ENCODE data around the gene SND1. TPM values are rescaled to one million over a fixed set of nuclear protein-coding genes. Genes with fewer than 3 reads are reported as not detected.
"Not testable (repeated sequence)": the region's sequence is repeated elsewhere in the genome, so short reads cannot be mapped to it uniquely, and the experiment has no call there.

SND1 gene
- total RNA-seq, 1 donor from 2014 or later, result 139 TPM

DNA sequence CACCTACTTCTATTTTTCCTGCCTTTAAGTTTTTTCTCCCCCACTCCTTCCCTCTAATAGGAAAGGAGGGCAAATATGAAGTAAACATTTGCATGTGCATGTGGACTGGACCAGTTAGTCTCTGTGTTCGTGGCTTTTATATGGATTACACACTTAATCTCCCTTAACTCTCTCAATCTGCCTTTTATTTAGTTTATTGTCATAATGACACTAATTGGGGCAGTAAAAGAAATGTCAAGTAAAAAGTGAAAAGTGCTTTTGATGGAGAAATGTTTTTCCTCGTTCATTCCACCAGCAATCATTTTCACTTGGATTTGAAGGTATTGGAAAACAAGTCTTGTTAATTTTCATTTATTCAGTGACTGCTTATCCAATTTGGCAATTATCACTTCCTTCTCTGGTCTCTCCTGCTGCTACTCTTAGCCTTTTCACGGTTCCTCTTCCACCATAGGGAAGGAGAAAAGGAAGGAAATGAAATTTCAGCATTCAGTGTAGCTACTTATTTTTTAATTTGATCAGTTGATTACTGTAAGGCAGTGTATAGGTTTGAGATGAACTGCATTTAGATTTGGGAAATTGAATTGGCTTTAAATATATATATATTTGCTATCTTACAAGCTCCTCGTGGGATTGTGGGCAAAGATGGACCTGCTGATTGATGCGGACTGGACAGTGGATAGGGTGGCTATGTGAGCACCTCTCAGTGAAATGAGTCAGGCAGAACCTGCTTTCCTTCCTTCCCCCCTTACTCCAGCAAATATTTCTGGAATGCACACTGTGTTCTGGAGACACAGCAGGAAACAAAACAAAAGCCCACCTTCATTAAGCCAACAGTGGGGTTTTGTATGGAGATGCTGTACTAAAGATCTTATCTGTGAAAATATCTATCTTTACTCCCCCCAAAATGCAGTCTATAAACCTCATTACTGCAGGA lies 301.7 kb downstream of the SND1 start:
- DNase-seq (ENCODE audit: low read depth in 2 of 2), result peak; percentile 3 to 40

DNA sequence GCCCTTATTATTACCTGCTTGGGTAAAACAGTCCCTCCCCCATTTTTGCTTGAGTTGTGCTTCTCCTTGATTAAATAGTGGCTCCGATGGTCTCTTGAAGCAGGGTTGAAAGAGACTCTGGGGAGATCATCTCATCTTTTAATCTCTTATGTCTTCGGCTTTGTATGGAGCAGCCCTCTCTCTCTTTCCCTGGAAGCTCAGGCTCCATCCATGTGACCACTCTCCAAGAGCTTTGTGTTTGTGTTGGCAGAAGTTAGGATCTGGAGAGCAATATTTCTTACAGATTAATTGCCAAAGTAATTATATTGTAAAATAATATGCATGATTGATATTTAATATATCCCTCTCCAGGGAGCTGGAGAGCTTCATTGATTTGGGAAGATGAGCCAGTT lies 302.4 kb downstream of the SND1 start:
- no peak for DNase-seq (ENCODE audit: low read depth in 2 of 2)

DNA sequence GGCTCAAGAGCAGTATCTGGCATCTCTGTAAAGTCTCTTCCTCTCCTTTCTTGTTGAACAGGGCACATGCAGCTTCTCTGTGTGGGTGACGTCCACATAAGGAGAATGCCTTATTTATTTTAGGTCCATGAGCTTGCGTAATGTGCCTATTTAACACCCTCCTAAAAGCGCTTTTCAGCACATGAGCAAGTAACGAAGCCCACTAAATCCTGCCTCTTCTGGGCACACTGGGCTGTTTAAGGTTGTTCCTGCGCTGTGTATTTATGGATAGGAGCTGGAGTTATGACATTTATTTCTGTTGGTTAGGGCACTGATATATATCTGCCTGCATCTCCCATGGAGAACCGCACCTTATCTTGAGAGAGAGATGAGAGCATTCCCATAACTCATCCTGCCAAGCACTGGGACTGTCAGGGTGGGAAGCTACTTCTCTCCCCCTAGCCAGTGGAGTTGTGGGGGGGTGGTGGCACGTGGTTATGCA lies 303.1 kb downstream of the SND1 start:
- no peak for DNase-seq (ENCODE audit: low read depth in 2 of 2)

GRCh38 chr7:127957886-127958285 lies 305.9 kb downstream of the SND1 start:
- DNase-seq (ENCODE audit: low read depth in 2 of 2), result no peak

GRCh38 chr7:127959770-127960169 lies 307.8 kb downstream of the SND1 start:
- DNase-seq (ENCODE audit: low read depth in 2 of 2), result no peak

DNA sequence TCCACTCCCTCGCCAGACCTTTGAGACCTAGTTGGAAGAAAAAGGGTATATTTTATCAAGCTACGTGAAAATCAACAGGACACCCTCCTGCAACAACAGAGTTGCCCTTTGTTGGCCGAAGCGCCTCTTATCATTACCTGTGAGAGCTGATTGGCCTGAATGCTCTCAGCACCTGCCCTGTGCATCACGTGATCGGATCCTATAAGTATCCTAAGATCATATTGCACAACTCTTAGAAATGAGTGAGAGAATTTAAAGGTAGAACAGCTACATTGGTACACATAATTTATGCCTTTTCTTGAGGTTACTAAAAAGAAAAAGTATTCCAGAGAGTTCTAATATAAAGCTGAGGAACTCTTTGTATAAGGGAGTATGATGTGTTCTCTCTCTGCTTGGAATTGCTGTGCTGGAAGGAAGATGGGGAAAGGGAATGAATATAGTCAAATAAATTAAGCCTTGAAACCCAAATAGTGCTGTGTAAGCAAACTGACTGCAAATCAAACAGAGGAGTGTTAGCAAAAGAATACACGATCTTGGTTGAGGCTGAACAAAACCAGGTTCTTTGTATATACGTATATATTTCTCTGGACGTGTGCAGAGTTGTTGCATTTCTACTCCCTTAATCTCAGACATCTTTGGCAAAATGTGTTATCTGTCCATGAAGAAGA lies 309.9 kb downstream of the SND1 start:
- no peak for DNase-seq (ENCODE audit: low read depth in 2 of 2)

DNA sequence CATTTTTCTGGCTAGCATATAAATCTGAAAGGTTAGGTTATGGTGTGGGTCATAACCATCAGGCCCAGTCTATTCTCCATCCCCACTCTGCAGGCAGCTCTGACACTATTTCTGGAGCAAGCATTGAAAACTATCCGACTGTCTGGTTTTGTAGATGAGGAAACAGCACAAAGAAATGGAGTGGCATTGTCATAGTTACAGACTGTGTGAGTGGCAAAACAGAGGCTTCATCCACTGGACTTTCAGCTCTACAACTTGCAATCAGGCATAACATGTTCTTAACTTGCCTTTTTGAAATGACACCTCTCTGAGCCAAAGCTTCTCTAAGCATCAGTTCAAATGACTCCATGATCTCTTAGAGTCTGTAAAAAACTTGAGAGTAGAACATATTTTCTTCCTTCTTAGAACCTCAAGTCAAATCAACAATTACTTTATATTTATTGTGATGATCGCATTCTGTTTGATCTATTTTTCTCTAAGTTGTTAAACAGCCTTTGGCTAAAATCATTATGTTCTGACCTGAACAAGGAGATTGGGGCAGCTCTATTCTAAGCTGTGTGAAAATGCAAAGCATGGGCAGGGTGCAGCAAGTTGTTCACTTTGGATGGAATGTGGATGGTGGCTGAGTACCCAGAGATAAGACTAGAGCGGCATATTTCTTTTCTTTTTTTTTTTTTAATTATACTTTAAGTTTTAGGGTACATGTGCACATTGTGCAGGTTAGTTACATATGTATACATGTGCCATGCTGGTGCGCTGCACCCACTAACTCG lies 310.8 kb downstream of the SND1 start:
- no peak for DNase-seq (ENCODE audit: low read depth in 2 of 2)

DNA sequence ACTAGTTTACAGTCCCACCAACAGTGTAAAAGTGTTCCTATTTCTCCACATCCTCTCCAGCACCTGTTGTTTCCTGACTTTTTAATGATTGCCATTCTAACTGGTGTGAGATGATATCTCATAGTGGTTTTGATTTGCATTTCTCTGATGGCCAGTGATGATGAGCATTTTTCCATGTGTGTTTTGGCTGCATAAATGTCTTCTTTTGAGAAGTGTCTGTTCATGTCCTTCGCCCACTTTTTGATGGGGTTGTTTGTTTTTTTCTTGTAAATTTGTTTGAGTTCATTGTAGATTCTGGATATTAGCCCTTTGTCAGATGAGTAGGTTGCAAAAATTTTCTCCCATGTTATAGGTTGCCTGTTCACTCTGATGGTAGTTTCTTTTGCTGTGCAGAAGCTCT lies 311.9 kb downstream of the SND1 start:
- DNase-seq (ENCODE audit: low read depth in 2 of 2), result not testable (repeated sequence)

DNA sequence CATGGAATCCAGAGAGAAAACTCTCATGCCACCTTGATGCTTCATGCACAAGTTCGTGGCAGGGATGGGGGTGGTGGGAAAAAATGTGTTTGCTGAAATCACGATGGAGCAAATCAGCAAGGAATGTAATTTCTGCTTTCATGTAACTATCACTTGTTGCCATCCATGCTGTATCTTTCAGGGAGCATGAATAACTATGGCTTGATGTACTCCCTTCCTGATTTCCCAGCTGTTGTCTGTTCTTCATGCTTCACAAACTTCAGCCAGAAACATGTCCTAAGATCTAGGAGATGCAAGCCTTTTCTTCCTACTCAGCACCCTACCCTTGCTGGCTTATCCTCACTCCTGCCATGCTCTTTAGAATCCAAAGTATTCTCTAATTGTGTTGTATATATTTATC lies 315.3 kb downstream of the SND1 start:
- no peak for DNase-seq (ENCODE audit: low read depth in 2 of 2)

GRCh38 chr7:127968547-127968946 lies 316.6 kb downstream of the SND1 start:
- DNase-seq (ENCODE audit: low read depth in 2 of 2), result peak in 1 of 2 donors; percentile 46

DNA sequence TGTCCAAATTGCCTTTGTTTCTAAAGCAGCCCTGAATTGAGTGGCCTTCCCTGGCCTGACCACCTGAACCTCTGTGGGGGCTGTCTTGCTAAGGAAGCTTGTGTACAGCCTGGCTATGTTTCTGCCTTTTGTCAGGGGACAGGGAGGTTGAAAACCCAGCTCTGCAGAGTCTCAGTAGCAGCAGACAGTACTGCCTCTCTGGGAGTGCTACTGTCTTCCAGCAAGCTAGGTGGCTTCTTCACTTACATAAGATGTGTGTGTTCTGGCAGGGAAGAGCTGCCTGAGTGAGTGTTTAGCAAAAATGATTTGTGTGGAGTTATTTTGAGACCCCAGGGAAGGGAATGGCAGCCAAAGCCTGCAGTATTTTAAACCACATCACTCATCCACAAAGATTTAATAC lies 321.8 kb downstream of the SND1 start:
- DNase-seq (ENCODE audit: low read depth in 2 of 2), result no peak

- DNase-seq (ENCODE audit: low read depth in 2 of 2), result no peak
Observed at GRCh38 chr7:127974446-127975035, 322.5 kb downstream of the SND1 start.

GRCh38 chr7:127976056-127976737 lies 324.2 kb downstream of the SND1 start:
- peak in 1 of 2 donors; percentile 11 for DNase-seq (ENCODE audit: low read depth in 2 of 2)

DNA sequence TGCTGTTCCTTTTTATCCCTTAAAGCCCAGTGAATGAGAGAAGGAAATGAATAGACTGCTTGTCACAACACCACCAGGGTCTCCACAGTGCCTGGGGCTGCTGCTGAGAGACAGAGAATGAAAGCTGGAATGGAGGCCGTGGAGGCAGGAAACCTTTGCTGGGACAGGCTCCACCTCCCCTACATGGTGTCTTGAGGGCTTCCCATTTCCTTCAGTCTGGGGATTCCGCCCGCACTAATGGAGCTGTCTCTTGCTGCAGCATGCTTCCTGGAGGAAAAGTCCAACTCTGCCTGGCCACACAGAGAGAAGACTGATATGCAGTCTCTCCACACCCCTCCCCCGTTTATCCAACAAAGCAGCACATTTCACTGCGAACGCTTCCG lies 324.7 kb downstream of the SND1 start:
- DNase-seq (ENCODE audit: low read depth in 2 of 2), result no peak

GRCh38 chr7:127978421-127978820 lies 326.4 kb downstream of the SND1 start:
- no peak for DNase-seq (ENCODE audit: low read depth in 2 of 2)

DNA sequence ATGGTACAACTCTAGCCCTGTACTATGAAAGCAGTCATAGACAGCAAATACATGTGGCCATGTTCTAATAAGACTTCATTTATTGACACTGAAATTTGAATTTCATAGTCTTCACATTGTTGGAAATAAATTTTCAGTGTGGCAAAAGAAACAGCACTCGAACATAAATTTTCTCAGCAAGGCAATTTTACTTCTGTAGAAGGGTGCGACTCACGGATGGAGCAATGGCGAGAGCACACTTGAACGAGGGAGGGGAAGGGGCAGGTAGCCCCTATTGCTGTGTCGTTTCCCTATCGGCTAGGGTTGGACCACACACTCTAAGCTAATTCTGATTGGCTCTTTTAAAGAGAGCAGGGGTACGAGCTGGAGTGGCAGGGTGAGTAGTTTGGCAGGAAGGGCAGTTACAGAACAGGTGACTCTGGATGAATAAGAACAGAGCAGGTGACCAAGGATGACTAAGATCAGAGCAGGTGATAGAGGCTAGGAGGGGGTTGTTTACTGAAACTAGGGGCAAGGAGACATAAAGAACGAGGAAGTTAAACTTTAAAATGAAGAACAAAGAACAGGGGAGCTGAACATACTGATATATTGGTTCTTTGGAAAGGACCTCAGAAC lies 327.2 kb downstream of the SND1 start:
- no peak for DNase-seq (ENCODE audit: low read depth in 2 of 2)

GRCh38 chr7:127979728-127980126 lies 327.7 kb downstream of the SND1 start:
- no peak for DNase-seq (ENCODE audit: low read depth in 2 of 2)

DNA sequence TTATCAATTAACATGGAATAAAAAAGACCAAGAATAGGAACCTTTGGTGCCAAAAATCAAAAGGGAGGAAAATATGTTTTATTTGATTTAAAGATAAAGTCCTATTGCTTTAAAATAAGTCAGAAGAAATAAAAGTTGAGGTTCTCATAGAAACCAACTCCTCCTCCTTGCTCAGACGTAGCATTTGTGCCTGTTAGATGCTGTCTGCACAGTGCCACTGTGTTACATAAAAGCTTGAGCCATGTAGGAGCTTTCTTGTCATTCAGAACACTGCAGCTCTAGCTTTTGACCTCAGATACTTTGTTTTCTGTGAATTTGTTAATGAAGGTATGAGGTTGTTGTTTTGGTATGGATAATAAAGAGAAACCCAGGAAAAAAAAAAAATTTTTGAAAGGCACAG lies 328.9 kb downstream of the SND1 start:
- DNase-seq (ENCODE audit: low read depth in 2 of 2), result no peak

DNA sequence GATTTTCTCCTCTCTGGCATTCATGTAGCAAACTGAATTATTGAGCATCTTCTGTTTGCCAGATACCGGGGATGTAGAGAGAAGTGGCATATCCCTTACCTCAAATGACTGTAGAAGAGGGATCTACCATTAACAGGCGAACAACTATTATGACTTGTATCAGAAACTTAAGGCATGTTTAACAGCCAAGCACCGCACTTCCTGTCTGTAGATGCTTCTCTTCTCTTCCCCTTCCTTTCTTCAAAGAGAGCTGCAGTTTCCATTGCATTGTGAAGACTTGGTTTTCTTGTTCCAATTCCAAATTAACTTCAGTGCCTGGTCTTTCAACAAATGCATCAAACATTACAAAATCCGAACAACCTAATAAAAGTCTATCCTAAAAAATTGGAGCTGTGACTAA lies 330.0 kb downstream of the SND1 start:
- no peak for DNase-seq (ENCODE audit: low read depth in 2 of 2)

DNA sequence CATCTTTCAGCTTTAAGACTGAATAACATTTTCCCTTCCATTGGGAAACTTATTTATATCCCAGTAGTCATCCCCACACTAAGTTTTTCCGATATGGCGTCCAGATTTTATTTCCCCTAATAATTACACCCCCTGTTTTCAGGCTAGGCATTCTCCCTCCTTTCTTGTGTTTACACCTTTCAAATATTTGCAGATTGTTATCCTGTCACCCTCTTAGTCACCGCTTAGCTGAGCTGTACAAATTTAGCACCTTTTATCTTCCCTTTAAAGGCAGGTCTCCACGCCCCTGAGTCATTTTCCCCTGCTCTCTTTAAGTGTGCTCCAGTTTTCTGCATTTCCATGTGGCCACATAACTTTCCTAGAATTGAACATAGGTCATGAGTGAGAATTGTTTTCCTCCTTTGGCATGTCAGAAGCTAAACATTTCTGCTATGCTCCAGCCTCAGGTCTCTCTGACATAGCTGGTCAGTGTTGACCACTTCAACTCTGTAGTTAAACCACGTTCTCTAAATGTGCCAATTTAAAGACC lies 331.9 kb downstream of the SND1 start:
- peak in 1 of 2 donors; percentile 45 for DNase-seq (ENCODE audit: low read depth in 2 of 2)

Measured in dermis microvascular lymphatic vessel endothelial cell (primary cell).